ENCODE measurements around the gene TSPAN5.

Gene TSPAN5

GRCh38 chr4:98599617-98600205, 58.7 kb downstream of the TSPAN5 start:
- Mint-ChIP-seq H3K4me1 (peaks cover 11 to 18% of the 10 kb centered on the region in 2 donors), H3K27me3 (no peaks in the 10 kb centered on the region), H3K27ac (no peak overlapping the region), H3K4me3 (no peak overlapping the region), H3K9me3 (peaks cover 10 to 11% of the 10 kb centered on the region in 2 donors), H3K36me3 (peaks cover 9 to 21% of the 10 kb centered on the region in 2 donors)
- DNase-seq (no peak), ATAC-seq (replicated peaks) (no peak)

GRCh38 chr4:98586962-98587354, 71.5 kb downstream of the TSPAN5 start:
- H3K27ac Mint-ChIP-seq, result no peak overlapping the region
- H3K36me3 Mint-ChIP-seq, result no peaks in the 10 kb centered on the region
- peaks cover 2 to 4% of the 10 kb centered on the region in 2 donors for H3K4me1 Mint-ChIP-seq

GRCh38 chr4:98586291-98586961, 72.0 kb downstream of the TSPAN5 start:
- Mint-ChIP-seq H3K4me1 (peaks cover 3 to 9% of the 10 kb centered on the region in 2 donors), H3K27me3 (no peaks in the 10 kb centered on the region), H3K27ac (no peak overlapping the region), H3K36me3 (no peaks in the 10 kb centered on the region), H3K9me3 (no peaks in the 10 kb centered on the region), H3K4me3 (no peak overlapping the region)
- ATAC-seq (replicated peaks) (no peak), DNase-seq (no peak)

More at GRCh38 chr4:98586962-98587354, 71.5 kb downstream of the TSPAN5 start:
- H3K9me3 Mint-ChIP-seq, result no peaks in the 10 kb centered on the region
- H3K4me3 Mint-ChIP-seq, result no peak overlapping the region
- H3K27me3 Mint-ChIP-seq, result no peaks in the 10 kb centered on the region
- DNase-seq (no peak), ATAC-seq (replicated peaks) (no peak)

- Mint-ChIP-seq H3K4me1 (peaks cover 10 to 18% of the 10 kb centered on the region in 2 donors), H3K4me3 (no peak overlapping the region), H3K27ac (no peak overlapping the region), H3K9me3 (no peaks in the 10 kb centered on the region), H3K27me3 (no peaks in the 10 kb centered on the region), H3K36me3 (no peaks in the 10 kb centered on the region)
- no peak for ATAC-seq (replicated peaks)
- no peak for DNase-seq
Measured at GRCh38 chr4:98585596-98585995, 72.8 kb downstream of the TSPAN5 start.

- ATAC-seq (replicated peaks), result no peak
- H3K4me1 Mint-ChIP-seq, result peaks cover 15 to 28% of the 10 kb centered on the region in 2 donors
- H3K36me3 Mint-ChIP-seq, result no peaks in the 10 kb centered on the region
- H3K9me3 Mint-ChIP-seq, result no peaks in the 10 kb centered on the region
- H3K27ac Mint-ChIP-seq, result no peak overlapping the region
- no peak for DNase-seq
- no peaks in the 10 kb centered on the region for H3K27me3 Mint-ChIP-seq
- no peak overlapping the region for H3K4me3 Mint-ChIP-seq
Measured at GRCh38 chr4:98584265-98584664, 74.1 kb downstream of the TSPAN5 start.

GRCh38 chr4:98583265-98583664, 75.1 kb downstream of the TSPAN5 start:
- Mint-ChIP-seq H3K27ac (no peak overlapping the region), H3K4me3 (no peak overlapping the region), H3K27me3 (no peaks in the 10 kb centered on the region), H3K36me3 (no peaks in the 10 kb centered on the region), H3K9me3 (no peaks in the 10 kb centered on the region), H3K4me1 (peaks cover 21 to 38% of the 10 kb centered on the region in 2 donors)
- no peak for DNase-seq
- no peak for ATAC-seq (replicated peaks)

- no peak overlapping the region for H3K4me3 Mint-ChIP-seq
- ATAC-seq (replicated peaks), result peak; percentile 71 to 81
- peaks cover 25 to 49% of the 10 kb centered on the region in 2 donors for H3K4me1 Mint-ChIP-seq
- peaks cover 0 to 2% of the 10 kb centered on the region in 2 donors for H3K36me3 Mint-ChIP-seq
- DNase-seq, result no peak
- no peaks in the 10 kb centered on the region for H3K9me3 Mint-ChIP-seq
- H3K27me3 Mint-ChIP-seq, result no peaks in the 10 kb centered on the region
- no peak overlapping the region for H3K27ac Mint-ChIP-seq
Measured at GRCh38 chr4:98581126-98581525, 77.3 kb downstream of the TSPAN5 start.

- Mint-ChIP-seq H3K27ac (no peak overlapping the region), H3K4me3 (peak overlapping the region in 1 of 2 donors; percentile 37)
- ATAC-seq (replicated peaks), result peak; percentile 72 to 77
Measured at GRCh38 chr4:98577956-98578355, 80.5 kb downstream of the TSPAN5 start.

GRCh38 chr4:98574816-98575215, 83.6 kb downstream of the TSPAN5 start:
- H3K27ac Mint-ChIP-seq, result no peak overlapping the region
- no peak for ATAC-seq (replicated peaks)
- no peak overlapping the region for H3K4me3 Mint-ChIP-seq

More at GRCh38 chr4:98577956-98578355, 80.5 kb downstream of the TSPAN5 start:
- DNase-seq, result no peak
- H3K27me3 Mint-ChIP-seq, result no peaks in the 10 kb centered on the region
- peaks cover 3 to 6% of the 10 kb centered on the region in 2 donors for H3K36me3 Mint-ChIP-seq
- no peaks in the 10 kb centered on the region for H3K9me3 Mint-ChIP-seq
- H3K4me1 Mint-ChIP-seq, result peaks cover 25 to 49% of the 10 kb centered on the region in 2 donors

GRCh38 chr4:98573791-98574190, 84.6 kb downstream of the TSPAN5 start:
- ATAC-seq (replicated peaks) (no peak), DNase-seq (no peak)
- H3K27me3 Mint-ChIP-seq, result no peaks in the 10 kb centered on the region
- peaks cover 15 to 24% of the 10 kb centered on the region in 2 donors for H3K4me1 Mint-ChIP-seq
- no peak overlapping the region for H3K27ac Mint-ChIP-seq
- peaks cover 3 to 6% of the 10 kb centered on the region in 2 donors for H3K36me3 Mint-ChIP-seq
- H3K4me3 Mint-ChIP-seq, result no peak overlapping the region
- H3K9me3 Mint-ChIP-seq, result no peaks in the 10 kb centered on the region

More at GRCh38 chr4:98574816-98575215, 83.6 kb downstream of the TSPAN5 start:
- Mint-ChIP-seq H3K4me1 (peaks cover 20 to 32% of the 10 kb centered on the region in 2 donors), H3K27me3 (no peaks in the 10 kb centered on the region), H3K9me3 (no peaks in the 10 kb centered on the region), H3K36me3 (peaks cover 3 to 6% of the 10 kb centered on the region in 2 donors)
- DNase-seq, result no peak

GRCh38 chr4:98572697-98573096, 85.7 kb downstream of the TSPAN5 start:
- ATAC-seq (replicated peaks), result no peak
- Mint-ChIP-seq H3K27me3 (no peaks in the 10 kb centered on the region), H3K36me3 (peaks cover 3 to 6% of the 10 kb centered on the region in 2 donors)

GRCh38 chr4:98571161-98571786, 87.1 kb downstream of the TSPAN5 start:
- H3K4me3 Mint-ChIP-seq, result no peak overlapping the region

More at GRCh38 chr4:98572697-98573096, 85.7 kb downstream of the TSPAN5 start:
- peaks cover 12 to 13% of the 10 kb centered on the region in 2 donors for H3K4me1 Mint-ChIP-seq
- DNase-seq, result no peak
- H3K27ac Mint-ChIP-seq, result no peak overlapping the region
- H3K9me3 Mint-ChIP-seq, result no peaks in the 10 kb centered on the region
- H3K4me3 Mint-ChIP-seq, result no peak overlapping the region

GRCh38 chr4:98570151-98570797, 88.1 kb downstream of the TSPAN5 start:
- ATAC-seq (replicated peaks) (no peak), DNase-seq (no peak)
- Mint-ChIP-seq H3K4me1 (peaks cover 19 to 24% of the 10 kb centered on the region in 2 donors), H3K36me3 (peaks cover 0 to 9% of the 10 kb centered on the region in 2 donors), H3K9me3 (no peaks in the 10 kb centered on the region), H3K27ac (no peak overlapping the region), H3K4me3 (no peak overlapping the region), H3K27me3 (no peaks in the 10 kb centered on the region)

More at GRCh38 chr4:98571161-98571786, 87.1 kb downstream of the TSPAN5 start:
- no peak for DNase-seq
- no peak overlapping the region for H3K27ac Mint-ChIP-seq
- peaks cover 2 to 9% of the 10 kb centered on the region in 2 donors for H3K36me3 Mint-ChIP-seq
- H3K4me1 Mint-ChIP-seq, result peaks cover 15% of the 10 kb centered on the region in 2 donors
- H3K27me3 Mint-ChIP-seq, result no peaks in the 10 kb centered on the region
- no peaks in the 10 kb centered on the region for H3K9me3 Mint-ChIP-seq
- ATAC-seq (replicated peaks), result peak; percentile 75 to 80

- Mint-ChIP-seq H3K4me3 (no peak overlapping the region), H3K27ac (no peak overlapping the region), H3K9me3 (no peaks in the 10 kb centered on the region), H3K4me1 (peaks cover 19 to 24% of the 10 kb centered on the region in 2 donors), H3K36me3 (peaks cover 0 to 4% of the 10 kb centered on the region in 2 donors), H3K27me3 (no peaks in the 10 kb centered on the region)
- DNase-seq, result no peak
- ATAC-seq (replicated peaks), result no peak
Measured at GRCh38 chr4:98568941-98569663, 89.3 kb downstream of the TSPAN5 start.

Measured in stimulated activated naive B cell treated with anti-CD40 and anti-IgM and Interleukin-4, amounts not matched to agents 10 μg/mL and 1 μg/mL and 100 μg/mL, for 72 hours (primary cell).